VCaP (cell line): ENCODE results near the gene MBD4.

Experiments used
- H3K27ac ChIP-seq: fragments of 450-650 bp; 2 replicates; pipeline ENCODE4 v1.5.1; 2017
- CTCF ChIP-seq: fragments of 450-650 bp; conservative IDR thresholded peaks from 2 replicates; pipeline ENCODE4 v1.5.1; 2017; ENCODE audit warnings: mild to moderate bottlenecking, moderate library complexity

MBD4 gene

DNA sequence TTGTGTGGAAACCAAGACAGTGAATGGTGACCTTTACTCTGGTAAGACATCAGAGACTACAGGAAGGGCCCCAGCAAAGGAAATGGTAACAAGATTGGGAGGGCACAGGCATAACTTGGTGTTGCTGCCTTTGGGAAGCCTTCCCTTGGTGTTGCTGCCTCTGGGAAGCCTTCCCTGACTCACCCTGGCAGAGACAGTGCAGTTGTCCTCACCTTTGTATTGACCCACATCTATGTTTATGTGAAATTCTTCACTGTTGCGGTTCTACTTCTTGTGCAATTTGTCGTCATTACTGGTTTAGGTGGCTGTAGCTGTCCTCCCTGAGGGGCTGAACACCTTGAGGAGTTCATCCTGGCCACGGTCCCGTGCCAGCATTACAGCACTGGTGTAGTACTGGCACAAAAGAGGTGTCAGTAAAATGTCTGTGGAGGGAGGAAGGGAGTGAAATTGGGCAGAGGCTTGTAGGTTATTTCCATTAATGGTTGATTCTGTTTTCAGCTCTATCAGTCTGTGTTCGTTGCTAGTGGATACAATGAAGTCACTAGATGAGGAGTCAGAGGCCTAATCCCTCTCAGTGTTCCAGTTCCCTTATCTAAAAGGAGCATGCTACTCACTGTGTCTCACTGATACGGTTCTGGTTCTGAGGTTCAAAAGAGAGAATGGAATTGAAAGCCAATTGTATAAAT lies 21.9 kb upstream of the MBD4 start:
- no peak for TF ChIP-seq CTCF
- H3K27ac ChIP-seq = no peak overlapping the region

GRCh38 chr3:129461022-129461421 lies 21.3 kb upstream of the MBD4 start:
- no peak overlapping the region for H3K27ac ChIP-seq

GRCh38 chr3:129460572-129460971 lies 20.8 kb upstream of the MBD4 start:
- TF ChIP-seq CTCF = no peak
- H3K27ac ChIP-seq = no peak overlapping the region

More at GRCh38 chr3:129461022-129461421, 21.3 kb upstream of the MBD4 start:
- no peak for TF ChIP-seq CTCF

- no peak for TF ChIP-seq CTCF
- no peak overlapping the region for H3K27ac ChIP-seq
Observed at GRCh38 chr3:129460155-129460554, 20.4 kb upstream of the MBD4 start.

DNA sequence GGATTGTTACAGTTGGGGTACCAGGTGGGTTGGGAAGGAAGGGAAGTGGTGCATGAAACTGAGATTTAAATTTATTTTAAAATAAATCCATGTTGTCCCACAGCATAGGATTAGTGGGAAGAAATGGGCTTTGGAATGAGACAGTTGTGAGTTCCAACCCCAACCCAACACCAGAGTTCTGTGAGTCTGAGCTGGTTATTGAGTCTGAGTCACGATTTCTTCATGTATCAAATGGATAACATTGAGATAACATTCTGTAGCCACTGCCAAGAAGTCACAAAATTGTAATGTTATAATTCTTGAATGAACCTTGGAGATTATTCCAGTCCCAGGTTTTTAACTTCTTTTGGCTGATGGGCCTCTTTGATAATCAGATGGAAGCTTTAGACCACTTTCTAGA lies 14.0 kb upstream of the MBD4 start:
- no peak overlapping the region for H3K27ac ChIP-seq
- TF ChIP-seq CTCF = no peak

- H3K27ac ChIP-seq = no peak overlapping the region
- no peak for TF ChIP-seq CTCF
Observed at GRCh38 chr3:129449279-129450115, 9.7 kb upstream of the MBD4 start.

DNA sequence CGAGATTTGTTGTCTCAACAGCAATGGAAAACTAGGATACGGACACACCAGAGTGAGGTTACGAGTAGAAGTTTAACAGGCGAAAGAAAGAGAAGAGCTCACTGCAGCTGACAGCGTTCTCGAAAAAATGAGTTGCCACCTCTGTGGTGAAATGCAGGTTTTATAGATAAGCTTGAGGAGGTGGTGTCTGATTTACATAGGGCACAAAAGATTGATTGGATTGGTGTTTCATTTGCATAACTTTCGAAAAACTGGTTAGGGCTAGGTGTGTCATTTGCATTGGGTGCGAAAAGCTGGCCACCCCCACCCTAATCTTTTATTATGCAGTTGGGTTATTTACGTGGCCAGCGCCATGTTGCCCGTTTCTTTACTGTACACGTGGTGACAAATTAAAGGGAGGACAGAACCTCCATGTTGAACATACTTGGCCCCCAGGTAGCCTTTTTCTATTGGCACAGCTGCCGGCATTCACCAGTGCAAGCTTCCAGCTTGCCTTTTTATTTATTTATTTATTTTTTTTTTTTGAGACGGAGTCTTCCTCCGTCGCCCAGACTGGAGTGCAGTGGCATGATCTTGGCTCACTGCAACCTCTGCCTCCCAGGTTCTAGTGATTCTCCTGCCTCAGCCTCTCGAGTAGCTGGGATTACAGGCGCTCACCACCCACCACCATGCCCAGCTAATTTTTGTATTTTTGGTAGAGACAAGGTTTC lies 8.6 kb upstream of the MBD4 start:
- H3K27ac ChIP-seq = no peak overlapping the region

More for the DNA sequence above, 8.6 kb upstream of the MBD4 start:
- no peak for TF ChIP-seq CTCF
